Stimulated activated CD4-positive, alpha-beta T cell treated with anti-CD3 and anti-CD28 coated beads, Interleukin-12 subunit alpha, Interleukin-12 subunit beta, amount 100 ng/mL, for 24 hours (primary cell): ENCODE results near the gene PRRT1.
A peak's percentile ranks its signal among the peaks of the same experiment; 100 is the strongest.
"Not testable (repeated sequence)": the region's sequence is repeated elsewhere in the genome, so short reads cannot be mapped to it uniquely, and the experiment has no call there.

Experiments
- DNase-seq, 2 experiments: peaks; one replicate each; pipeline ENCODE4 v3.0.0-alpha.2; 2020; ENCODE audit warnings: low read depth in 2 of 2

PRRT1 gene

GRCh38 chr6:32151181-32151862 lies 417 bp downstream of the PRRT1 start:
- no peak for DNase-seq

GRCh38 chr6:32149932-32150870 lies 1.5 kb downstream of the PRRT1 start:
- DNase-seq = no peak

- DNase-seq = no peak
Measured at GRCh38 chr6:32149092-32149755, 2.5 kb downstream of the PRRT1 start.

GRCh38 chr6:32148289-32149091 lies 3.2 kb downstream of the PRRT1 start:
- DNase-seq = peak; percentile 48 to 70

GRCh38 chr6:32147401-32148132 lies 4.2 kb downstream of the PRRT1 start:
- DNase-seq = no peak

GRCh38 chr6:32146687-32147086 lies 5.1 kb downstream of the PRRT1 start:
- no peak for DNase-seq

- DNase-seq = no peak
Measured at GRCh38 chr6:32146287-32146686, 5.5 kb downstream of the PRRT1 start.

GRCh38 chr6:32144238-32144637 lies 7.5 kb downstream of the PRRT1 start:
- not testable (repeated sequence) for DNase-seq

GRCh38 chr6:32140420-32141046 lies 11.2 kb downstream of the PRRT1 start:
- no peak for DNase-seq

- DNase-seq = no peak
Measured at GRCh38 chr6:32139590-32139989, 12.1 kb downstream of the PRRT1 start.

GRCh38 chr6:32137454-32137853 lies 14.3 kb downstream of the PRRT1 start:
- no peak for DNase-seq

GRCh38 chr6:32133786-32134185 lies 18.0 kb downstream of the PRRT1 start:
- DNase-seq = no peak

GRCh38 chr6:32132110-32132509 lies 19.6 kb downstream of the PRRT1 start:
- DNase-seq = no peak

- DNase-seq = no peak
Measured at GRCh38 chr6:32131439-32131948, 20.2 kb downstream of the PRRT1 start.

- DNase-seq = no peak
Measured at GRCh38 chr6:32129297-32130088, 22.2 kb downstream of the PRRT1 start.

- DNase-seq = no peak
Measured at GRCh38 chr6:32128751-32129296, 22.9 kb downstream of the PRRT1 start.

- peak; percentile 93 to 95 for DNase-seq
Measured at GRCh38 chr6:32127717-32128592, 23.8 kb downstream of the PRRT1 start, which contains the start of gene ATF6B. Gene ATF6B, minus strand, starts transcription at chr6:32128246. Its CDS starts 39 bp downstream, at chr6:32128207.

- DNase-seq = no peak
Measured at GRCh38 chr6:32127409-32127716, 24.4 kb downstream of the PRRT1 start.
